GM21723 (cell line): Measurements from ENCODE around the gene CEP85L.

Experiments
- ATAC-seq: cut with Tn5 transposase; IDR thresholded peaks from one replicate; pipeline ENCODE4 v1.9.1; 2021; ENCODE audit warnings: mild to moderate bottlenecking, moderate library complexity; ENCODE audit not compliant: unreplicated experiment

Gene CEP85L

DNA sequence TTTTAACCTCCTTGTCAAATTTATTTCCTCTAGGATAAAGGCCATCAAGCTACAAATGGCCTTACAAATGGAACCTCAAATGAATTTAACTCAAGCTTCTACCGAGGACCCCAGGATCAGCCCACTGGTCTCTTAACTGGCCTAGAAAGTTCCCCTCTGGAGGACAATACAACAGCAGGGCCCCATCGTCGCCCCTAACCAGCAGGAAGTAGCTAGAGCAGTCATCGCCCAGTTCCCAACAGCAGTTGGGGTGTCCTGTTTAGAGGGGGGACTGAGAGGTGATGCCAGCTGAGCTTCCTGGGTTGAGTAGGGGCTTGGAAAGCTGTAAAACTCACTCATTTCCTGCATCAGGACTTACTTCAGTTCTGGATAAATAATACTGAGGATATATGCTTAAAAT, 25.6 kb downstream of the CEP85L start:
- ATAC-seq: no peak

DNA sequence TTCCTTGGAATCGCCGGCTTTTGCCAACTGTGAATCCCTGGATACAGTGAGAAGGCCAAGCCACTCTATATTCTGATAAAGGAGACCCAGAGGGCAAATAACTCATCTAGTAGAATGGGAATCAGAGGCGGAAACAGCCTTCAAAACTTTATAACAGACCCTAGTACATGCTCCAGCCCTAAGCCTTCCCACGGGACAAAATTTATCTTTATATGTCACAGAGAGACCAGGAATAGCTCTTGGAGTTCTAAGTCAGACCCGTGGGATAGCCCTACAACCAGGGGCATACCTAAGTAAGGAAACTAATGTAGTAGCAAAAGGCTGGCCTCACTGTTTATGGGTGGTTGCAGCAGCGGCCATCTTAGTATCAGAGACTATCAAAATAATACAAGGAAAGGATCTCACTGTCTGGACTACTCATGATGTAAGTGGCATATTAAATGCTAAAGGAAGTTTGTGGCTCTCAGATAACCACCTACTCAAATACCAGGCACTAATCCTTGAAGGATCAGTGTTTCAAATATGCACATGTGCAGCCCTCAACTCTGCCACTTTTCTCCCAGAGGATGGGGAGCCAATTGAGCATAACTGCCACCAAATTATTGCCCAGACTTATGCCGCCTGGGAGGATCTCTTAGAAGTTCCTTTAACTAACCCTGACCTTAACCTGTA, 29.5 kb downstream of the CEP85L start:
- ATAC-seq: no peak

- ATAC-seq: no peak
Observed at GRCh38 chr6:118620202-118620601, 31.2 kb downstream of the CEP85L start.

DNA sequence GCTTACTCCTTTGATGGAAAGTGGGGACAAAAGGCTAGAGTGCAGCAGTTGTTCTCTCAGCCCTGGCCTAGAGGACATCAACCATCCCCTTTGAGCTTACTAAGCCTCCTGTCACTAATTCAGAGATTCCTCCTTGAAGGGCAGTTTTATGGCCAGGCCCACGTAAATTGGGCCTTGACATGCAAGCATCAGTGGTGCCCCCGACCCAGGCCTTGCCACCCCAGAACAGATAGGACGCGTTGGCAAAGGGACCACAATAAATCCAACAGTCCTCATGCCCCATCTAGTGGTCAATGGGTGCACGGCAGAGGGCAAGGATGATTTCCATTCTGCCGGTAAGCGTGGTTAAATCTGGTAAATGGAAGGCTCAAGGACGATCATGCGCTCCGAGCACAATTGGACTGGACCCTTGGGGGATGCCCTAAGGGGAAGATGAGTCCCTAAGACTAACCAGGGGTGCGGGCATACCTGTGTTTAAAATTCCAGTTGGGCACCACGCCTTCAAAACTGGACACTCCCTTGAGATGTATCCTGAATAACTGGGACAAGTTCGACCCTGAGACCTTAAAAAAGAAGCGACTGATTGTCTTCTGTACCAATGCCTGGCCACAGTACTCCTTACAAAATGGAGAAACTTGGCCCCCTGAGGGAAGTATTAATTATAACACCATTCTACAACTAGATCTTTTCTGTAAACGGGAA, 32.6 kb downstream of the CEP85L start:
- peak; percentile 92 for ATAC-seq

DNA sequence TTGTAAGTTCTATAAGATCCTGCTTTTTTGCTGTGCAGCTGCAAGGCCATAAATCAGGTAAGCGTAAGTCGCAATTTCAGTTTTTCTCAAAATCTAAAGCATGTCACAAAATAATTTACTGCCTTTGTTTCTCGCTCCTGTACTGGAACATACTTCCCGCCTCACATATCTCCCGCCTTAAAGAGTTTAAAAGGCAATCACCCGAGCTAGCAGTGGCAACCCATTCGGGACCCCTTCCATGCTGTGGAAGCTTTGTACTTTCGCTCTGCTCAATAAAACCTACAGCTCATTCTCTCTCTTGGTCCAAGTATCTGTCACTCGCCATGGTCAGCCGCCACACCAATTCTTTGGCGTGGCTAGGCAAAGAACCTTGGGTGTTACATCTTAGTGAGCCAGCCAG, 34.0 kb downstream of the CEP85L start:
- ATAC-seq: no peak

DNA sequence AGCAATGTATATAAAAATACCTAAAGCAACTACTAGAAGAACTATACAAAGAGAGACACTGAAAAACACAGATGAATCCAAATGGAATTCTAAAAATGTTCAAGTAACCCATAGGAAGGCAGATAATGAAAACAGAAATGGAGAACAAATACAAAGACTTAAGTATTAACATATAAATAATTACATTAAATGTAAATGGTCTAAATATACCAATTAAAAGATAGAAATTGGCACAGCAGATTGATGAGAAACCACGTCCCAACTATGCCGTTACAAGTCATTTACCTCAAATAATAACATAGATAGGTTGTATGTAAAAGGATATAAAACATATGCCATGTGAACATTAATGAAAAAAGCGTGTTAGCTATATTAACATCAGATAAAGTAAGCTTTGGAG, 40.1 kb downstream of the CEP85L start:
- no peak for ATAC-seq

DNA sequence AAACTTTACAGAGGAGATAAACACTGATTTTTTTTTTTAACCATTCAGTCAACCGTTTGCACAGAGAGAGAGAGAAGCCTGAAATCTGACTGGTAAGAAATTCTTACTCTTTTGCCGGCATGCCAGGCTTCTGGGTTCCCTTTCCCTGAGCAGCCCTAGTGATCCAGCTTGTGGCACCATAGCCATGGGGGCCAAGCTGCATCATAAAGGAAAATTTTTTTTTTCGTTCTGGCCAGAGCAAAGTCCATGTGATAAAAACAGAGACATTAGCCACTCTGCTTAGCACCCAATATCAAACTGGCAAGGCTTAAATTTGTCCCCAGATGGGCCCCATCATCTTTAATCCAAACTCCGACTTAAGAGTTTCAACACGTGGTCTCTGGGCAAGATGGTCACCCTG, 44.5 kb downstream of the CEP85L start:
- no peak for ATAC-seq

DNA sequence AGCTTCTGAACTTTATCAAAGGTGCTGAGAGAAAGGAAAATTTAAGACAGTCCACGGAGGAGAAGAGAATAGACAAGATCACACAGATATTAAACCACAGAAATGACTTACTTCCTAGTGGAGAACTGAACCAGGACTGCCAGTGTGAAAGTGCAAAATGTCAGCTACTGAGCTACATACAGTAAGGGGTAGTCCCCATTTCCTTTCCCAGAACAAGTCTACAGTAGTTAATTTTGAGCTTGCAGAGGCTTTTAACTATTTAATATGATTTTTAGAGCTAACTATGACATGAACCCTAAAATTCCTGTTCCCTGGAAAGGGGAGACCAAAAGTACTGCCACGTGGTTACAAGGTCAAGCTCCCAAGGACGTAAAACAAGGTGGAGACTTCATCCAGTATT, 45.1 kb downstream of the CEP85L start:
- no peak for ATAC-seq

DNA sequence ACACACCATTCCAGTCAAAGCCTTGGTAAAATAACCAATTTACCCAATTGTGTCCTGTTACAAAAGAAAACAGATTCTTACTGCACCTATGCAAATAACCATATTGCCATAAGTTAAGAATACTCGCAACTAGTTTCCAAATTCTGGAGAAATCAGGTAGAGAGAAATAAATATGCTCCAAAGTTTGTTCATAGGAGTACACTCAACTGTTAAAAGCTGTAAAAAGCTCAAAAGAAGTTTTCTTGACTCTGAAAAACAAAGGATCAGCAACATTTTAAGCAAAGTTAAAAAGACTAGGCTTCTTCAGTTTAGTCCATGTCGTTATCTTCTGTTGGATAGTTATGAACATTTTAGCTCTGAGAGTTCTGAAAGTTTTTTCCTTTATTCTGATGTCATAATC, 48.0 kb downstream of the CEP85L start:
- no peak for ATAC-seq

DNA sequence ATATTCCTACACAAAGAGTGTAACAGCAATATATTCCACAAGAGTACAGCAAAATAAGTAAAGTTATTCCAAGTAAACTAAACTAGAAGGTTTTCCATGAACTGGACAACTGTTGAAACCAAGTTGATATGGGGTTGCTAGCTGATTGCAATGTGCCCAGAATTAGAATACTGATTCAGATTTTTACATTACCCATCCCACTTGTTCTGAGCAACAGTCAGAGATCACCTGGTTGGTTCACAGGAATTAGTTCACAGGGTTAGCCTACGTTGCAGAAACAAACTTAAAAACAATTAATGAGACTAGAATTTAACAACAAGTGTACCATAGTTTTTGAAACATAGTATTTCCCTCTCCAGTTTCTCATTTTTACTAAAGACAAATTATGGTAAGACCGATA, 49.1 kb downstream of the CEP85L start:
- ATAC-seq: no peak

- ATAC-seq: no peak
Observed at GRCh38 chr6:118598324-118598723, 53.1 kb downstream of the CEP85L start.

DNA sequence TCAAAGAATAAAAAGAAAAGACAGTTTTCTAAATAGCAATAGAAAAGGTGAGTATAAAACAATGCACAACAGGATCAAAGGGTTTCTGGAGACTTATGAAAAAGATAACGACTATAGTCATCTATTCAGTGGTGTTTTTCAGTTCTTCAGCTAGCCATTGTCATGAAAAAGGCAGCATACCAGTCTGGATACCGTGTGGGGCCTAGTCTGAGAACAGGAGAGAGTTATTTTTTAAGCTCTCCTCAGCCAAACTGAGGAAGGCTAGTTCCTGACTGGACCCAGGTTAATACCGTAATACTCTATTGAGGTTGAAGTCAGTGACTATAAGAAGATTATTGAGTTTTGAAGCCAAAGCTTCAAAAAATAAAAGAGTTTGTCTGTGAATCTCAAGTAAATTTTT, 53.8 kb downstream of the CEP85L start:
- no peak for ATAC-seq

- ATAC-seq: no peak
Observed at GRCh38 chr6:118596774-118597320, 54.5 kb downstream of the CEP85L start.

DNA sequence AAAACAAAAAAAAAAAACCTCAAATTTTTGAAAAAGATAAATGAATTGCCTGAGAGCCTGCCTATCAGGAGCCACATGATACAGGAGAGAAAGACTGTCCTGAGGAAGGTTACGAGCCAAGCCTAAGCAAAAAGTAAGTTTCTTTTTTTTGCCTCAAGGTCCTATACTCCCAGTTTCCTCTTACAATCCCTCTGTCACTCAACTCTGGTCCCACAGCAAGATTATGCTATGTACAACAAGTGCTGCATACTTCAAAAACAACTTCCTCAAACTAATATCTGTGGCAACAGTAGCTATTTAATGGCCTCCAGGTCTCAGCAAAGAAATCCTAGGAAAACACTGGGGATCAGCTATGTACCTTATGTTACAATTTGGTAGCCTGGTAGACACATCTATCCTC, 56.5 kb downstream of the CEP85L start:
- ATAC-seq: no peak

- no peak for ATAC-seq
Observed at GRCh38 chr6:118591897-118592296, 59.5 kb downstream of the CEP85L start.

GRCh38 chr6:118589649-118590365, 61.6 kb downstream of the CEP85L start:
- no peak for ATAC-seq

DNA sequence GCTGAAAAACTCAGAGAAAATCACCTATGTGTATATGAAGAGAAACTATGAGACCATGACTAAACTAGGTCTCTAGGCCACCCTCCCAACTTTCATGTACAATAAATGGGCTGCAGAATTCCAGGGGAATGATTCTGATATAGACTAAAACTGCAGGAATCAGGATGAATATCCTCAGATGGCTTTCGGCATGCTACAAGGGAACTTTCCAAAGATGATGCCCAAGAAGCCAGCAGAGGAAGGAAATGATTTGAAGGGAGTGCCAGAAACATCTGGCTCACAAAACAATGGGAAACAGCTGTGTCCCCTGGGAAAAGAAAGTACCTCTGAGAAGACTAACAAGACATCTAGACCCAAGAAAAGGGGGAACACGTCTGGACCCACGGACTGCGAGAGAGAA, 62.2 kb downstream of the CEP85L start:
- ATAC-seq: no peak

DNA sequence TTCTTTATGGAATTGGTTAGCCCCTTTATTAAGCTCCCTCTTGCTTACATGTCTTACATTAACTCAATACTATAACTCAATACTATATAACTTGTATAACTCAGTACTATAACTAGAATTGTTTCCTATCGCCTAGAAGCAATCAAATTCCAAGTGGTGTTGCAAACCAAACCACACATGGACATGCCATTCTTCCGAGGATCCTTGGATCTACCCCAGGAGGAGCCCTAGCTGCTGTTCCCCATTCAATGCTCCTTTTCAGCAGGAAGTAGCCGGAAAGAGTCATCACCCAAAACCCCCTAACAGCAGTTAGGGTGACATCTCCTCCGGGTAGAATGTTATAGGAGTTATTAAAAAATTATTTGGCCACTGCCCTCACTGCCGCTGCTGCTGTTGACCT, 62.8 kb downstream of the CEP85L start:
- ATAC-seq: no peak

DNA sequence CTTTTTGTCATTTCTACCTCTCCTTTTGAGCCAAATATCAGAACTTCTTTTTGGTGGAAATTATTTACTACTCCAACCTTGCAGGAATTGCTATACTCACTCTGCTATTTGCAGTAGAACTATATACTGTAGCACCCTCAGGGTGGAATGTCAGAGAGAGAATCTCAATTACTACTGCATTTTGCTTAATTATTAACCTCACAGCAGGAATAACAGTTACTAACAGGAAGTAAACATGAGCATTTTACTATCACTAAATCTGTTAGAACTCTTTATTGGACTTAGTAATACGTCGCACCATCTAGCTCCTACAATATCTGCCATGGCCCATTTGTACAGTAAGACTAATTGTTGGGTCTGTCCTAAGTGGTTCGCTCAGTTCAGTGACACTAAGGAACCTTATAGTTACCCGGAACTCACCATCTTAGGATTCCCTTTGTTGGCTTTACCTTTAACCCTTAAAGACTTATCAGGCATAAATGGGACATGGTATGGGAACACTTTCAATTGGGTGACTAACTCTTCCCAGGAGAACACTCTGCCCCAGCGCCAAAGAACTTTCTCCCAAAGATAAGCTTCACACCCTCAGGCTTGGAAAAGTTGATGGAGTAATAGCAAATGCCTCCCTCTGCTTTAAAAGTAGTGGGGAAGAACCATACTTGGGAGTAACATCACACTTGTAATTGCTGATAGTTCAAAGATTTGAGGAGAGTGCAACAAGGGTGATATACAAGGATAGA, 64.5 kb downstream of the CEP85L start:
- ATAC-seq: no peak

DNA sequence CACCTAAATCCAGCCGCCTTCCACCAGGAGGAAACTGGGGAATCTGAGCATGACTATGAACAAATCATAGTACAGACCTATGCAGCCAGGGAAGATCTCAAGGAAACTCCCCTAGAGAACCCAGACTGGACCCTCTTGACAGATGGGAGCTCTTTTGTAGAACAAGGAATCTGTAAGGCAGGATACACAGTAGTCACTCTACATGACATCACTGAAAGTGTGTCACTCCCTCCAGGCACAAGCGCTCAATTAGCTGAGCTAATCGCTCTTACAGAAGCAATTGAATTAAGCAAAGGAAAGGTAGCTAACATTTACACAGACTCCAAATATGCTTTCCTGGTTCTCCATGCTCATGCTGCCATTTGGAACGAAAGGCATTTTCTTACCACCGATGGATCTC, 66.5 kb downstream of the CEP85L start:
- no peak for ATAC-seq

DNA sequence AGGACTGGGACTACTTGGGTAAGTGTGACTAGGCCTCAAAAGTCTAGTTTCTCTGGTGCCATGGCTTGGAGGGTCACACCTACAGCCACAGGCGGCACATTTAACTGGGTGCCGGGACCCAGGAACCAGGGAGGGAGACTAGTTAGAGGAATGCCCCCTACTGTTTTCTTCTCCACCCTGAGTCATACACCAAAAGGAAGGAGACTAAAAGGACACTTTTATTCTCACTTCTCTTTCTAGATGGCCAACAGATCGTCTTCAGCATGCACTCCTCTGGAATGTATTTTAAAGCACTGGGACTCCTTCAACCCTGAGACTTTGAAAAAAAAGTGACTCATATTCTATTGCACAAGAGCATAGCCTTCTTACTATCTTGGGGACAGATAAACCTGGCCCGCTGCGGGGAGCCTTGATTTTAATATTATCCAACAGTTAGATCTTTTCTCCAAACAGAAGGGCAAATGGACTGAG, 69.9 kb downstream of the CEP85L start:
- ATAC-seq: no peak
